GM20431 (cell line): ENCODE measurements around the gene DMD.
"Not testable (repeated sequence)": the region's sequence is repeated elsewhere in the genome, so short reads cannot be mapped to it uniquely, and the experiment has no call there.

Experiments used
- in situ Hi-C: fragments of 300-500 bp; cut with MseI, MboI; formaldehyde crosslinking; loops from one replicate; pipeline ENCODE4 v1.15.0; 2020; ENCODE audit warnings: low sequenced_read_pairs; ENCODE audit not compliant: unreplicated experiment

Gene DMD

DNA sequence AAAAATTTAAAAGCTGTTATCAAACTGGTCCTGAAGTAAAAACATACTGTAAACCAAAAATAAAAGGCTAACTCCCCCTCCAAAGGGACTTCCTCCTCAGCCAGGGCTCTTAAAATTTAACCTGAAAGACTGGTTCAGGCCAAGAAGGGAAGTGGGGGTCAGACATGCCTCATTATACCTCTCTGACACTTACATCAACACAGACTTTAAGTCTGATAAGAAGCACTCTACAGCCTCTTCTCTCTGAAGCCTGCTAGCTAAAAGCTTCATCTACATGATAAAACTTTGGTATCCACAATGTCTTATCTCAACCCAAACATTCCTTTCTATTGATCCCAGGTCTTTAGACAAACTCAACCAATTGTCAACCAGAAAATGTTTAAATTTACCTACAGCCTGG, 682.9 kb downstream of the DMD start:
- in situ Hi-C loops = not testable (repeated sequence)

GRCh38 chrX:32525234-32525633, 686.1 kb downstream of the DMD start:
- in situ Hi-C loops = no loop called here

- in situ Hi-C loops = no loop called here
These were observed 687.0 kb downstream of the DMD start for GRCh38 chrX:32524385-32524784.

GRCh38 chrX:32520789-32521188, 690.6 kb downstream of the DMD start:
- in situ Hi-C loops = no loop called here

- in situ Hi-C loops = no loop called here
These were observed 696.4 kb downstream of the DMD start for GRCh38 chrX:32514986-32515385.

- in situ Hi-C loops = no loop called here
These were observed 709.7 kb downstream of the DMD start for GRCh38 chrX:32501606-32502005.

DNA sequence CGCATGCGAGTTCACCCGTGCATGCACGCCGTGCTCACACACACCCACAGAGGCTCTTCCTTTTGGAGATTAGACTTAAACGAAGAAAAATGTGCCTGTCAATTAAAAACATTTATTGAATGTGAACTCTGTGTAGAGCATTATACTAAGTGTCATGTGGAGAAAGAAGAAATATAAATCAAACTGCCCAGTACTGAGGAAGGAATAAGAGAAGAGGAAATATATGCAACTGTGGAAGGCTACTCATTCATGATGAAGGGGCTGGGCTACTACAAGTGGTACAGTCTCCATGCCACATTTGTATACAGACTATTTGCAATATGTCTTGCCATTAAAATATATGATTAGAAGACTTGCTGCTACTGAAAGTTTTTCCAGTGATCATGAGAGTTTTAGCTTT, 714.7 kb downstream of the DMD start:
- in situ Hi-C loops = no loop called here

GRCh38 chrX:32495855-32496254, 715.5 kb downstream of the DMD start:
- in situ Hi-C loops = no loop called here

DNA sequence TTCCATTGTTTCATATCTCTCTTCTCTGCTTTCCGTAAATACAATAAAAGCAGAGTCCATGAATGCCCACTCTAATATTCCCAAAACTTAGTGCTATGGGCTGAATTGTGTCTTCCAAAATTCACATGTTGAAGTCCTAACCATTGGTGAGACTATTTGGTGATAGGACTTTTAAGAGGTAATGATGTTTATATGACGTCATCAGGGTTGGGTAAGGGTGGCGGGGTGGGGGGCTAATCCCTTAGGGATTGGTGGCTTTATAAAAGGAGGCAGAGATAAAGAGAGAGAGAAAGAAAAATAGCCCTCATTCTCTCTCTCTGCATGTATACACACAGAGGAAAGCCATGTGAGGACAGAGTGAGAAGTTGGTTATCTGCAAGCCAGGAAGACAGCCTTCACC, 722.2 kb downstream of the DMD start:
- in situ Hi-C loops = no loop called here

DNA sequence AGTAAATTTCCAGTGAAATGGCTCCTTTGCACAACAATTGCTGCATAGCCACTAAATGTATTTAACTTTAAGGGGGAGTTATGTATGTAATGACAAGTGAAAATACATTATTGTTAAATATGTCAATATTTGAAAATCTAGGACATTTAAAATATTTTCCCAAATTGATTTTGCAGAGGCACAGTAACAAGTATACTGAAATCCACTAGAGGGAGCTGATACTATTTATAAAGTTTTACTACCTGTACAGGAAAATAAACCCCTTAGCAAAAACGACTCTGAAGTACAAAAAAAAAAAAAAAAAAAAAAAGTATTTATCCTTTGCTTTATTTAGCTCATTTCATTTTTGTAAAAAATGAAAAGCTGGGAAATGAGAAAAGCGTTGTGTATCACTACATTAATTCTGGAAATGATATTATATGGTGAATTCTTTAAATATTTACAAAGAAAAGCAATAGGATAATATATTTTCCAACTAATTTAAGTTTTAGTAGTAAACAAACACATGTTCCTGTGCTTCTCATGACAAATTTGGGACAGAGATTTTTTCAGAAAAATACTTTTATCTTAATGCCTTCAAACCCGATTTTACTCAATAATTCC, 727.7 kb downstream of the DMD start:
- in situ Hi-C loops = no loop called here

- in situ Hi-C loops = no loop called here
These were observed 731.3 kb downstream of the DMD start for GRCh38 chrX:32480019-32480418.

DNA sequence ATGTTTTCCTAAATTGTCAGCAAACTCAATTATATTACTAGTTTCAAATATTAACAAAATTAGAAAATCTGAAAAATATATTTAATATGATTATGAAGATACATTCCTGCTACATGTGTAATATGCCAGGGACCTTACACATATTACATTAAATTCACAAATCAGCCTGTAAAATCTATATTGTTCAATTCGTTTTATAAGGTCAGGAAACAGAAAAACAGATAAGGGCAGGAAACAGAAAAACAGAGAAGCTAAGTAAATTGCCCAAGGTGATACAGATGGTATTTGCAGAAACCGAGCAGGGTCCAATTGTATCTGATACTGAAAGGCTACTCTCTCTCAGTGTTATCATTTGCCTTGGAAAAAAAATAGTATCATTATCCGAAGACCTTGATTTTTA, 739.0 kb downstream of the DMD start:
- in situ Hi-C loops = no loop called here

DNA sequence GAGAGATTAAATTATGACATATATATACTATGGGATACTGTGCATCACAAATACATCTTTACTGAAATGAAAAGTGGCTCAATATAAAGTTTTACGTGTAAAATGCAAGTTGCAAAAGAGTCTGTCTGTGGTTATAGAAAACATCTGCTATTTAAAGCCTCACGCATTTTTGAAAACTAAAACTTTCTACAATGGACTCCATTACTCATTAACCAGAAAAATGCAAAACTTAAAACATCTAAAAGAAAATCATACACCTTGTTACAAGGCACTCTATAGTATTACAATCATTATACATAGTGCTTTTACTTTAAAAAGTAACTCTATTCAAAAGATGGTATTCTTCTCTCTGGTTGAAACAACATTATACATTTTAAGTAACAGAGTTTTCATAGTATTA, 755.6 kb downstream of the DMD start:
- in situ Hi-C loops = no loop called here

- in situ Hi-C loops = no loop called here
These were observed 759.2 kb downstream of the DMD start for GRCh38 chrX:32451954-32452695.

GRCh38 chrX:32448945-32449344, 762.4 kb downstream of the DMD start:
- in situ Hi-C loops = no loop called here

DNA sequence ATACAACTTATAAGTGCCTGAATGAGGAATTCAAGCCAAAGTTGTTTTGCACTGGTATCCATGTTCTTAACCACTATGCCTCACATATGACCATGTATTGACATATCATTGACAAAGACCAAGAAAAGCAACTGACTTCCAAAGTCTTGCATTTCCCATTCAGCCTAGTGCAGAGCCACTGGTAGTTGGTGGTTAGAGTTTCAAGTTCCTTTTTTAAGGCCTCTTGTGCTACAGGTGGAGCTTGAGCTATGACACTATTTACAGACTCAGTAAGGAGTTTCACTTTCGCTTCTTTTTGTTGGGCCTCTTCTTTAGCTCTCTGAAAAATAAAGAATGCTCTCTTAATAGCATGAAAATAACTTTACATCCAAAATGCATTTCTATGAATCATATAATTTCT, 763.0 kb downstream of the DMD start:
- in situ Hi-C loops = no loop called here

DNA sequence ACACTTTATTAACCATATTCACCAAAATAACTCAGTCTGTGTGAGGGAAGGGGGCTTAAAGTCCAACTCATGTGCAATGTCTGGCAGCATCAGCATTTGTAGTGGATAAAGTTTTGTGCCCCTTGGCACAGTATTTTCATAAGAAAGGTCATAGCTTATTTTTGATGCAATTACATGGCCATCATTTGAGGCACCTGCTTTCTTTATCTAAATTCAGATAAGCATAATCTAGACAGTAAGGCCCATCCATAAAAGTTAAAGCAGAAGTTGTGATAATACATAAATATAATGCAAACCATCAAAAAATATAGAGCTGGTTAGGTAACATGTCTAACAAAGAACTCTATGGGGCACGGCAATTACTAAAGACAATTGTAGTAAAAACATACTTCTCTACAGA, 763.7 kb downstream of the DMD start:
- in situ Hi-C loops = no loop called here

- in situ Hi-C loops = no loop called here
These were observed 767.5 kb downstream of the DMD start for GRCh38 chrX:32443841-32444240.

GRCh38 chrX:32421266-32421665, 790.1 kb downstream of the DMD start:
- in situ Hi-C loops = no loop called here

- in situ Hi-C loops = no loop called here
These were observed 803.0 kb downstream of the DMD start for GRCh38 chrX:32408389-32408788.

DNA sequence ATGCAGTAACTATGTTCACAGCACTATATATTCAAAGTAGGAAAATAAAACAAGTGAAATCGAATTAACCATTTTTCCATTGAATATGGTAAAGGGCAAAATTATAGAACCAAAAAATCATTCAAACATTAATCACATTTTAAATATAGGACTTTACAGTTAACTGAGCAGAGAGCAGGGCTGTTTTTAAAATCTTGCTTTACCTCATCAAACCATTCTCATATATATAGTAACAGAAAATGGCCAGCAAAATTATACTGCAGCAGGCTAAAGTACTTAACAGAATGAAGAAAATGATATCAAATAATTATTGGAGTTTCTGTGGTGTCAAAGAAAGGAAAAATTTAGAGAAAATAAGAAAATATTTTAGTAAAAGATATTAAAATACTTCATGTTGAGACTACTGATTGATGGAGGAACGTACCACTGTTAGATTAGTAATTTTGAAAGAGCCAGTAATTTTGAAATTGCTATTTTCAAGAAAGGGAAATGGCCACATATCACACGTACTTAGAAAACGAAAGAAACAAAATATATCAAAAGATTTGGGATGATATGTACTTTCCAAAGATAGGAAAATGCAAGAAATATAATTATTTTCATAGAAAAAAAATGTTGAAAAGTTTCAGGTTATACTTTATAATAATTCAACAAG, 813.7 kb downstream of the DMD start:
- in situ Hi-C loops = no loop called here

DNA sequence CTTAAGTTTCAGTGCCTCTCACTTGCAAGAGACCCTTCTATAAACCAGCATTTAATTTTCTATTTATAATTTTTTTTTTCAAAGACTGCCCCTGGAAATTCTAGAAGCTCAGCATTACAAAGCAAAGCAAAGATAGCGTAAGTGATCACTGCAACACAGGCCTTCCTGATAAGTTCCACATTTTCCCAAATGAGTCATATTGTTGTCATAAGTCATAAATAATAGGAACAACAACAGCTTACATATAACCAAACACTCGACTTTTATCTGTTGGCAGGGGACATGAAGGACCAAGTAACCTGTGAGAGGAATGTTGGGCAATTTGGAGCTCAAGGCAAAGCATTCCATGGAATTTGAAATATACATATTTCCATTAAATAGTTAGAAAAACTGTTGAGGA, 815.5 kb downstream of the DMD start:
- in situ Hi-C loops = no loop called here
